GM23338 (cell line): ENCODE measurements around the gene SEMA6C. TPM values are rescaled to one million over a fixed set of nuclear protein-coding genes. Genes with fewer than 3 reads are reported as not detected.

Experiments
- ATAC-seq: fragments of 200-7000 bp; cut with Tn5 transposase; 3 replicates; pipeline ENCODE4 v1.9.1; 2020
- DNase-seq: peaks from one replicate; pipeline ENCODE4 v3.0.0-alpha.2; 2015; ENCODE audit warnings: low spot score
- H2AFZ ChIP-seq: fragments of 200-600 bp; sonication (generic); 2 replicates; pipeline ENCODE4 v1.8.0; 2016; ENCODE audit warnings: antibody characterized with exemption, mild to moderate bottlenecking, moderate library complexity
- H3F3A ChIP-seq: fragments of 200-600 bp; sonication (generic); replicated peaks from 2 replicates; pipeline ENCODE4 v1.8.0; 2017; ENCODE audit warnings: antibody characterized with exemption, mixed run types, low read depth
- H3K27ac ChIP-seq: fragments of 200-600 bp; sonication (generic); 2 replicates; pipeline ENCODE4 v1.6.1; 2016; ENCODE audit warnings: low read depth
- H3K27me3 ChIP-seq: fragments of 200-600 bp; sonication (generic); 2 replicates; pipeline ENCODE4 v1.8.0; 2016; ENCODE audit warnings: mild to moderate bottlenecking, mixed run types, moderate library complexity; ENCODE audit not compliant: insufficient read depth
- H3K36me3 ChIP-seq: fragments of 200-600 bp; sonication (generic); 2 replicates; pipeline ENCODE4 v1.8.0; 2016; ENCODE audit warnings: mild to moderate bottlenecking; ENCODE audit not compliant: insufficient read depth
- H3K4me1 ChIP-seq: fragments of 200-600 bp; sonication (generic); 2 replicates; pipeline ENCODE4 v1.8.0; 2016; ENCODE audit warnings: mild to moderate bottlenecking, moderate library complexity; ENCODE audit not compliant: insufficient read depth
- H3K4me2 ChIP-seq: fragments of 200-600 bp; sonication (generic); 2 replicates; pipeline ENCODE4 v1.7.1; 2017; ENCODE audit warnings: mixed run types
- H3K4me3 ChIP-seq: fragments of 200-600 bp; sonication (generic); 2 replicates; pipeline ENCODE4 v1.6.1; 2016; ENCODE audit warnings: mixed run types
- H3K79me2 ChIP-seq: fragments of 200-600 bp; sonication (generic); replicated peaks from 2 replicates; pipeline ENCODE4 v1.8.0; 2017; ENCODE audit warnings: mild to moderate bottlenecking; ENCODE audit not compliant: insufficient read depth
- H3K9me2 ChIP-seq: fragments of 200-600 bp; sonication (generic); 2 replicates; pipeline ENCODE4 v1.8.0; 2017; ENCODE audit not compliant: insufficient read depth
- H4K20me1 ChIP-seq: fragments of 200-600 bp; sonication (generic); replicated peaks from 2 replicates; pipeline ENCODE4 v1.8.0; 2017; ENCODE audit warnings: mild to moderate bottlenecking; ENCODE audit not compliant: insufficient read depth
- H3K27ac Mint-ChIP-seq: 2 replicates; pipeline ENCODE4 v1.8.0; 2020; ENCODE audit warnings: inconsistent platforms, mild to moderate bottlenecking, moderate library complexity, mixed read lengths
- H3K27me3 Mint-ChIP-seq: 3 replicates; pipeline ENCODE4 v1.8.0; 2022; ENCODE audit warnings: low read depth, mild to moderate bottlenecking, moderate library complexity, mixed read lengths, inconsistent platforms; ENCODE audit not compliant: insufficient read depth, poor library complexity
- H3K36me3 Mint-ChIP-seq: 3 replicates; pipeline ENCODE4 v1.8.0; 2021; ENCODE audit warnings: low read depth, mild to moderate bottlenecking, inconsistent platforms, moderate library complexity, mixed read lengths
- H3K4me1 Mint-ChIP-seq: 3 replicates; pipeline ENCODE4 v1.8.0; 2020; ENCODE audit warnings: mild to moderate bottlenecking, inconsistent platforms, mixed read lengths
- H3K4me3 Mint-ChIP-seq: 3 replicates; pipeline ENCODE4 v1.8.0; 2021; ENCODE audit warnings: moderate library complexity, mild to moderate bottlenecking, inconsistent platforms, mixed read lengths
- H3K9me3 Mint-ChIP-seq: 3 replicates; pipeline ENCODE4 v1.8.0; 2020; ENCODE audit warnings: moderate library complexity, mild to moderate bottlenecking, inconsistent platforms, mixed read lengths
- CREB1 ChIP-seq: fragments of 250-450 bp; sonication (Bioruptor Pico); IDR thresholded peaks from 2 replicates; pipeline ENCODE4 v1.5.0; 2020; ENCODE audit warnings: low read depth, mild to moderate bottlenecking, moderate library complexity
- EZH2 ChIP-seq: fragments of 200-600 bp; sonication (generic); IDR thresholded peaks from one replicate; pipeline ENCODE4 v1.8.0; 2017; ENCODE audit warnings: antibody characterized with exemption, mild to moderate bottlenecking, low read depth; ENCODE audit not compliant: unreplicated experiment
- EZH2phosphoT487 ChIP-seq: fragments of 200-600 bp; sonication (generic); IDR thresholded peaks from one replicate; pipeline ENCODE4 v1.8.1; 2018; ENCODE audit warnings: antibody characterized with exemption; ENCODE audit not compliant: unreplicated experiment
- JUNB ChIP-seq: IDR thresholded peaks from one replicate; pipeline ENCODE4 v1.6.1; 2016; ENCODE audit warnings: antibody characterized with exemption; ENCODE audit not compliant: unreplicated experiment
- NANOG ChIP-seq: IDR thresholded peaks from 2 replicates; pipeline ENCODE4 v1.6.1; 2016; ENCODE audit warnings: antibody characterized with exemption, borderline replicate concordance
- POLR2AphosphoS5 ChIP-seq: IDR thresholded peaks from 2 replicates; pipeline ENCODE4 v1.6.1; 2016; ENCODE audit warnings: antibody characterized with exemption, low read depth
- STAT1 ChIP-seq: IDR thresholded peaks from one replicate; pipeline ENCODE4 v1.6.1; 2016; ENCODE audit warnings: antibody characterized with exemption; ENCODE audit not compliant: unreplicated experiment
- ZNF114 ChIP-seq: fragments of 250-450 bp; sonication (Bioruptor Pico); IDR thresholded peaks from 2 replicates; pipeline ENCODE4 v1.5.0; 2020; ENCODE audit warnings: mild to moderate bottlenecking, moderate library complexity
- ZNF331 ChIP-seq: fragments of 250-450 bp; sonication (Bioruptor Pico); IDR thresholded peaks from 2 replicates; pipeline ENCODE4 v1.5.0; 2020; ENCODE audit warnings: low read depth, mild to moderate bottlenecking, moderate library complexity
- polyA plus RNA-seq: library from polyadenylated mRNA; unstranded; fragments of >200 nt; fragmentation: Nextera tagmentation; extraction: Ambion mirVana; gene quantifications from 2 replicates; pipeline ENCODE4 v1.2.1, GENCODE V29; 2016
- total RNA-seq: library from RNA; depleted of rRNA; stranded (reverse); fragments of >200 nt; shearing (Covaris generic); gene quantifications from 2 replicates; pipeline ENCODE4 v1.2.3, GENCODE V29; 2014
- TF ChIP-seq, protein P1 (sequence below): fragments of 250-450 bp; sonication (Bioruptor Pico); IDR thresholded peaks from 2 replicates; pipeline ENCODE4 v1.5.0; 2020; ENCODE audit warnings: mild to moderate bottlenecking, moderate library complexity
- TF ChIP-seq, protein P2 (sequence below): IDR thresholded peaks from 2 replicates; pipeline ENCODE4 v1.6.1; 2016; ENCODE audit warnings: antibody characterized with exemption
- TF ChIP-seq, protein P3 (sequence below), 2 experiments: fragments of 200-600 bp in 1 of 2; sonication (generic) in 1 of 2; conservative IDR thresholded peaks; 2 replicates each; pipeline versions ENCODE4 v1.5.1 to v1.6.1; 2016 to 2017; ENCODE audit warnings: antibody characterized with exemption in 2 of 2, low read depth in 2 of 2, mild to moderate bottlenecking in 2 of 2, moderate library complexity in 1 of 2
- TF ChIP-seq, protein P4 (sequence below): IDR thresholded peaks from one replicate; pipeline ENCODE4 v1.6.1; 2018; ENCODE audit warnings: antibody characterized with exemption; ENCODE audit not compliant: unreplicated experiment

Gene SEMA6C
- total and polyA plus RNA-seq, 2 experiments from 2014 or later: 6.2 to 12.3 TPM

DNA sequence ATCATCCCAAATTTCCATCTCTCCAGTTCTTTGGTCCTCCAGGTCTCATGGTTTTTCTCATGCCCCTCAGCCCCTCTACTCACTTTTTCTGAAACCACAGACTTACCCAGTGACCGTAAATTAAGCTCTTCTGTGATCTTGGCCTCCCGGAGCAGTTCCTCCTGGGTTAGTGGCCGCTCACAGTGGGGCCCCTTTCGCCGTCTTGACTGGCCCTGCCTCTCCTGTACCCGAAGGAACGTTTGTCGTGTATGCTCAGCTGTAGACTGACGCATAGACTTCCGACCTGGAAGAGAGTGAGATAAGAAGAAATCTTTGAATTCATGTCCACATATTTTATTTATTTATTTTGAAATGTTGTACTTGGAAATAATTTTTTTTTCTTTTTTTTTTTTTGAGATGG is 37.8 kb upstream of the SEMA6C start:
- H3K4me1 Mint-ChIP-seq: peaks cover 7% of the 10 kb centered on the region; the same call in 2 of the 3 replicates
- ATAC-seq (no peak), DNase-seq (no peak)
- Histone ChIP-seq H3K27me3 (no peaks in the 10 kb centered on the region), H3K36me3 (peaks cover 35% of the 10 kb centered on the region), H3K27ac (no peak overlapping the region), H2AFZ (no peak overlapping the region), H4K20me1 (peaks cover 7% of the 10 kb centered on the region), H3F3A (0 out of 2 replicates have a peak, but pooled peaks cover 10% of the 10 kb centered on the region), H3K4me3 (no peak overlapping the region), H3K4me2 (no peak overlapping the region), H3K79me2 (peaks cover 32% of the 10 kb centered on the region), H3K9me2 (no peaks in the 10 kb centered on the region), H3K4me1 (peaks cover 3% of the 10 kb centered on the region; the same call in 1 of the 2 replicates)
- no peak overlapping the region for H3K4me3 Mint-ChIP-seq
- TF ChIP-seq CREB1 (CRISPR knock-in tag) (no peak), NANOG (no peak), ZNF114 (CRISPR knock-in tag) (no peak), STAT1 (no peak), ZNF331 (CRISPR knock-in tag) (no peak), POLR2AphosphoS5 (no peak), EZH2 (no peak), JUNB (no peak), EZH2phosphoT487 (no peak)
- TF ChIP-seq, protein P1, sequence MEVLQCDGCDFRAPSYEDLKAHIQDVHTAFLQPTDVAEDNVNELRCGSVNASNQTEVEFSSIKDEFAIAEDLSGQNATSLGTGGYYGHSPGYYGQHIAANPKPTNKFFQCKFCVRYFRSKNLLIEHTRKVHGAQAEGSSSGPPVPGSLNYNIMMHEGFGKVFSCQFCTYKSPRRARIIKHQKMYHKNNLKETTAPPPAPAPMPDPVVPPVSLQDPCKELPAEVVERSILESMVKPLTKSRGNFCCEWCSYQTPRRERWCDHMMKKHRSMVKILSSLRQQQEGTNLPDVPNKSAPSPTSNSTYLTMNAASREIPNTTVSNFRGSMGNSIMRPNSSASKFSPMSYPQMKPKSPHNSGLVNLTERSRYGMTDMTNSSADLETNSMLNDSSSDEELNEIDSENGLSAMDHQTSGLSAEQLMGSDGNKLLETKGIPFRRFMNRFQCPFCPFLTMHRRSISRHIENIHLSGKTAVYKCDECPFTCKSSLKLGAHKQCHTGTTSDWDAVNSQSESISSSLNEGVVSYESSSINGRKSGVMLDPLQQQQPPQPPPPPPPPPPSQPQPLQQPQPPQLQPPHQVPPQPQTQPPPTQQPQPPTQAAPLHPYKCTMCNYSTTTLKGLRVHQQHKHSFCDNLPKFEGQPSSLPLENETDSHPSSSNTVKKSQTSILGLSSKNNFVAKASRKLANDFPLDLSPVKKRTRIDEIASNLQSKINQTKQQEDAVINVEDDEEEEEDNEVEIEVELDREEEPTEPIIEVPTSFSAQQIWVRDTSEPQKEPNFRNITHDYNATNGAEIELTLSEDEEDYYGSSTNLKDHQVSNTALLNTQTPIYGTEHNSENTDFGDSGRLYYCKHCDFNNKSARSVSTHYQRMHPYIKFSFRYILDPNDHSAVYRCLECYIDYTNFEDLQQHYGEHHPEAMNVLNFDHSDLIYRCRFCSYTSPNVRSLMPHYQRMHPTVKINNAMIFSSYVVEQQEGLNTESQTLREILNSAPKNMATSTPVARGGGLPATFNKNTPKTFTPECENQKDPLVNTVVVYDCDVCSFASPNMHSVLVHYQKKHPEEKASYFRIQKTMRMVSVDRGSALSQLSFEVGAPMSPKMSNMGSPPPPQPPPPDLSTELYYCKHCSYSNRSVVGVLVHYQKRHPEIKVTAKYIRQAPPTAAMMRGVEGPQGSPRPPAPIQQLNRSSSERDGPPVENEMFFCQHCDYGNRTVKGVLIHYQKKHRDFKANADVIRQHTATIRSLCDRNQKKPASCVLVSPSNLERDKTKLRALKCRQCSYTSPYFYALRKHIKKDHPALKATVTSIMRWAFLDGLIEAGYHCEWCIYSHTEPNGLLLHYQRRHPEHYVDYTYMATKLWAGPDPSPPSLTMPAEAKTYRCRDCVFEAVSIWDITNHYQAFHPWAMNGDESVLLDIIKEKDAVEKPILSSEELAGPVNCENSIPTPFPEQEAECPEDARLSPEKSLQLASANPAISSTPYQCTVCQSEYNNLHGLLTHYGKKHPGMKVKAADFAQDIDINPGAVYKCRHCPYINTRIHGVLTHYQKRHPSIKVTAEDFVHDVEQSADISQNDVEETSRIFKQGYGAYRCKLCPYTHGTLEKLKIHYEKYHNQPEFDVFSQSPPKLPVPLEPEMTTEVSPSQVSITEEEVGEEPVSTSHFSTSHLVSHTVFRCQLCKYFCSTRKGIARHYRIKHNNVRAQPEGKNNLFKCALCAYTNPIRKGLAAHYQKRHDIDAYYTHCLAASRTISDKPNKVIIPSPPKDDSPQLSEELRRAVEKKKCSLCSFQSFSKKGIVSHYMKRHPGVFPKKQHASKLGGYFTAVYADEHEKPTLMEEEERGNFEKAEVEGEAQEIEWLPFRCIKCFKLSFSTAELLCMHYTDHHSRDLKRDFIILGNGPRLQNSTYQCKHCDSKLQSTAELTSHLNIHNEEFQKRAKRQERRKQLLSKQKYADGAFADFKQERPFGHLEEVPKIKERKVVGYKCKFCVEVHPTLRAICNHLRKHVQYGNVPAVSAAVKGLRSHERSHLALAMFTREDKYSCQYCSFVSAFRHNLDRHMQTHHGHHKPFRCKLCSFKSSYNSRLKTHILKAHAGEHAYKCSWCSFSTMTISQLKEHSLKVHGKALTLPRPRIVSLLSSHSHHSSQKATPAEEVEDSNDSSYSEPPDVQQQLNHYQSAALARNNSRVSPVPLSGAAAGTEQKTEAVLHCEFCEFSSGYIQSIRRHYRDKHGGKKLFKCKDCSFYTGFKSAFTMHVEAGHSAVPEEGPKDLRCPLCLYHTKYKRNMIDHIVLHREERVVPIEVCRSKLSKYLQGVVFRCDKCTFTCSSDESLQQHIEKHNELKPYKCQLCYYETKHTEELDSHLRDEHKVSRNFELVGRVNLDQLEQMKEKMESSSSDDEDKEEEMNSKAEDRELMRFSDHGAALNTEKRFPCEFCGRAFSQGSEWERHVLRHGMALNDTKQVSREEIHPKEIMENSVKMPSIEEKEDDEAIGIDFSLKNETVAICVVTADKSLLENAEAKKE (CRISPR knock-in tag): no peak
- TF ChIP-seq, protein P2, sequence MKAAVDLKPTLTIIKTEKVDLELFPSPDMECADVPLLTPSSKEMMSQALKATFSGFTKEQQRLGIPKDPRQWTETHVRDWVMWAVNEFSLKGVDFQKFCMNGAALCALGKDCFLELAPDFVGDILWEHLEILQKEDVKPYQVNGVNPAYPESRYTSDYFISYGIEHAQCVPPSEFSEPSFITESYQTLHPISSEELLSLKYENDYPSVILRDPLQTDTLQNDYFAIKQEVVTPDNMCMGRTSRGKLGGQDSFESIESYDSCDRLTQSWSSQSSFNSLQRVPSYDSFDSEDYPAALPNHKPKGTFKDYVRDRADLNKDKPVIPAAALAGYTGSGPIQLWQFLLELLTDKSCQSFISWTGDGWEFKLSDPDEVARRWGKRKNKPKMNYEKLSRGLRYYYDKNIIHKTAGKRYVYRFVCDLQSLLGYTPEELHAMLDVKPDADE: no peak
- TF ChIP-seq, protein P3, sequence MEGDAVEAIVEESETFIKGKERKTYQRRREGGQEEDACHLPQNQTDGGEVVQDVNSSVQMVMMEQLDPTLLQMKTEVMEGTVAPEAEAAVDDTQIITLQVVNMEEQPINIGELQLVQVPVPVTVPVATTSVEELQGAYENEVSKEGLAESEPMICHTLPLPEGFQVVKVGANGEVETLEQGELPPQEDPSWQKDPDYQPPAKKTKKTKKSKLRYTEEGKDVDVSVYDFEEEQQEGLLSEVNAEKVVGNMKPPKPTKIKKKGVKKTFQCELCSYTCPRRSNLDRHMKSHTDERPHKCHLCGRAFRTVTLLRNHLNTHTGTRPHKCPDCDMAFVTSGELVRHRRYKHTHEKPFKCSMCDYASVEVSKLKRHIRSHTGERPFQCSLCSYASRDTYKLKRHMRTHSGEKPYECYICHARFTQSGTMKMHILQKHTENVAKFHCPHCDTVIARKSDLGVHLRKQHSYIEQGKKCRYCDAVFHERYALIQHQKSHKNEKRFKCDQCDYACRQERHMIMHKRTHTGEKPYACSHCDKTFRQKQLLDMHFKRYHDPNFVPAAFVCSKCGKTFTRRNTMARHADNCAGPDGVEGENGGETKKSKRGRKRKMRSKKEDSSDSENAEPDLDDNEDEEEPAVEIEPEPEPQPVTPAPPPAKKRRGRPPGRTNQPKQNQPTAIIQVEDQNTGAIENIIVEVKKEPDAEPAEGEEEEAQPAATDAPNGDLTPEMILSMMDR (conservative IDR thresholded peaks at IDR 0.05; ENCODE audit: low read depth in 2 of 2): no peak
- TF ChIP-seq, protein P4, sequence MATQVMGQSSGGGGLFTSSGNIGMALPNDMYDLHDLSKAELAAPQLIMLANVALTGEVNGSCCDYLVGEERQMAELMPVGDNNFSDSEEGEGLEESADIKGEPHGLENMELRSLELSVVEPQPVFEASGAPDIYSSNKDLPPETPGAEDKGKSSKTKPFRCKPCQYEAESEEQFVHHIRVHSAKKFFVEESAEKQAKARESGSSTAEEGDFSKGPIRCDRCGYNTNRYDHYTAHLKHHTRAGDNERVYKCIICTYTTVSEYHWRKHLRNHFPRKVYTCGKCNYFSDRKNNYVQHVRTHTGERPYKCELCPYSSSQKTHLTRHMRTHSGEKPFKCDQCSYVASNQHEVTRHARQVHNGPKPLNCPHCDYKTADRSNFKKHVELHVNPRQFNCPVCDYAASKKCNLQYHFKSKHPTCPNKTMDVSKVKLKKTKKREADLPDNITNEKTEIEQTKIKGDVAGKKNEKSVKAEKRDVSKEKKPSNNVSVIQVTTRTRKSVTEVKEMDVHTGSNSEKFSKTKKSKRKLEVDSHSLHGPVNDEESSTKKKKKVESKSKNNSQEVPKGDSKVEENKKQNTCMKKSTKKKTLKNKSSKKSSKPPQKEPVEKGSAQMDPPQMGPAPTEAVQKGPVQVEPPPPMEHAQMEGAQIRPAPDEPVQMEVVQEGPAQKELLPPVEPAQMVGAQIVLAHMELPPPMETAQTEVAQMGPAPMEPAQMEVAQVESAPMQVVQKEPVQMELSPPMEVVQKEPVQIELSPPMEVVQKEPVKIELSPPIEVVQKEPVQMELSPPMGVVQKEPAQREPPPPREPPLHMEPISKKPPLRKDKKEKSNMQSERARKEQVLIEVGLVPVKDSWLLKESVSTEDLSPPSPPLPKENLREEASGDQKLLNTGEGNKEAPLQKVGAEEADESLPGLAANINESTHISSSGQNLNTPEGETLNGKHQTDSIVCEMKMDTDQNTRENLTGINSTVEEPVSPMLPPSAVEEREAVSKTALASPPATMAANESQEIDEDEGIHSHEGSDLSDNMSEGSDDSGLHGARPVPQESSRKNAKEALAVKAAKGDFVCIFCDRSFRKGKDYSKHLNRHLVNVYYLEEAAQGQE: no peak
- H3K27ac Mint-ChIP-seq: no peak overlapping the region
- H3K36me3 Mint-ChIP-seq: peaks cover 64% of the 10 kb centered on the region
- H3K27me3 Mint-ChIP-seq: peaks cover 2% of the 10 kb centered on the region
- no peaks in the 10 kb centered on the region for H3K9me3 Mint-ChIP-seq
